GM18508 (cell line): ENCODE data around the gene CST9.

Experiments used
- ATAC-seq: cut with Tn5 transposase; IDR thresholded peaks from one replicate; pipeline ENCODE4 v1.9.1; 2021; ENCODE audit warnings: moderate number of reproducible peaks; ENCODE audit not compliant: insufficient read depth, unreplicated experiment

The CST9 gene

GRCh38 chr20:23605867-23606651 lies at the start of gene CST9:
TSS of gene CST9 (minus strand) at chr20:23605917. CDS start at chr20:23605864, 53 bp downstream.
- ATAC-seq, result no peak

- no peak for ATAC-seq
Measured at GRCh38 chr20:23654717-23655116, 49.0 kb upstream of the CST9 start.

GRCh38 chr20:23654000-23654399 lies 48.3 kb upstream of the CST9 start:
- ATAC-seq, result no peak

GRCh38 chr20:23653400-23653938 lies 47.8 kb upstream of the CST9 start:
- ATAC-seq, result no peak

- ATAC-seq, result no peak
Measured at GRCh38 chr20:23652926-23653325, 47.2 kb upstream of the CST9 start.

GRCh38 chr20:23652371-23652770 lies 46.7 kb upstream of the CST9 start:
- ATAC-seq, result no peak

- no peak for ATAC-seq
Measured at GRCh38 chr20:23651117-23651516, 45.4 kb upstream of the CST9 start.

GRCh38 chr20:23649830-23650417 lies 44.2 kb upstream of the CST9 start:
- ATAC-seq, result no peak

GRCh38 chr20:23649242-23649641 lies 43.5 kb upstream of the CST9 start:
- no peak for ATAC-seq

- ATAC-seq, result no peak
Measured at GRCh38 chr20:23647346-23647745, 41.6 kb upstream of the CST9 start.

GRCh38 chr20:23646106-23646873 lies 40.6 kb upstream of the CST9 start:
- ATAC-seq, result no peak

GRCh38 chr20:23645575-23645974 lies 39.9 kb upstream of the CST9 start:
- no peak for ATAC-seq

- no peak for ATAC-seq
Measured at GRCh38 chr20:23644164-23644563, 38.4 kb upstream of the CST9 start.

- no peak for ATAC-seq
Measured at GRCh38 chr20:23643659-23644058, 37.9 kb upstream of the CST9 start.

- ATAC-seq, result no peak
Measured at GRCh38 chr20:23641936-23642751, 36.4 kb upstream of the CST9 start.

GRCh38 chr20:23640671-23641667 lies 35.3 kb upstream of the CST9 start:
- no peak for ATAC-seq

GRCh38 chr20:23640018-23640601 lies 34.4 kb upstream of the CST9 start:
- ATAC-seq, result no peak

GRCh38 chr20:23639490-23639958 lies 33.8 kb upstream of the CST9 start:
- ATAC-seq, result no peak
